Tibial nerve (tissue), 4 donors: ENCODE measurements around the gene CLEC2B.

Experiments used
- CTCF ChIP-seq, 5 experiments: fragments of 200-600 bp in 3 of 5; fragments of 450-650 bp in 2 of 5; sonication (generic) in 3 of 5; IDR thresholded peaks; one replicate each; pipeline ENCODE4 v1.5.1; 2016 to 2019; ENCODE audit warnings: antibody characterized with exemption in 5 of 5, mild to moderate bottlenecking in 3 of 5, moderate library complexity in 2 of 5
- EP300 ChIP-seq, 2 donors: sonication (generic); formaldehyde crosslinking; IDR thresholded peaks; one replicate each; pipeline ENCODE4 v1.6.1; 2017; ENCODE audit warnings: antibody characterized with exemption in 2 of 2, mild to moderate bottlenecking in 1 of 2
- POLR2A ChIP-seq, 2 donors: fragments of 450-650 bp; IDR thresholded peaks; one replicate each; pipeline ENCODE4 v1.6.1; 2017; ENCODE audit warnings: antibody characterized with exemption in 2 of 2, mild to moderate bottlenecking in 2 of 2, moderate library complexity in 2 of 2

- no peak for TF ChIP-seq POLR2A (IDR thresholded peaks at IDR 0.05)
- TF ChIP-seq CTCF (IDR thresholded peaks at IDR 0.05), result no peak
- no peak for TF ChIP-seq EP300 (IDR thresholded peaks at IDR 0.05)
Observed at GRCh38 chr12:9827209-9827888, 41.8 kb downstream of the CLEC2B start, which contains the start of gene KLRF1.
